HEK293T (cell line): Measurements from ENCODE around the gene CAMK1G.

Experiments
- CTCF ChIA-PET: fragments of 350-600 bp; formaldehyde crosslinking; extraction: SDS; loops from one replicate; lab custom pipeline; 2021; ENCODE audit warnings: antibody characterized with exemption, inconsistent platforms; lab: Yijun Ruan, JAX
- POLR2A ChIA-PET: fragments of 350-600 bp; formaldehyde crosslinking; extraction: SDS; loops from one replicate; lab custom pipeline; 2020; ENCODE audit warnings: antibody characterized with exemption, inconsistent platforms; lab: Yijun Ruan, JAX
- DNase-seq: peaks from one replicate; pipeline ENCODE4 v3.0.0; 2012; ENCODE audit warnings: mixed read lengths; ENCODE audit errors: extremely low spot score
- ARNT ChIP-seq: fragments of 450-650 bp; IDR thresholded peaks from 2 replicates; pipeline ENCODE4 v1.6.1; 2017; ENCODE audit warnings: mild to moderate bottlenecking
- BHLHE40 ChIP-seq: fragments of 450-650 bp; IDR thresholded peaks from 2 replicates; pipeline ENCODE4 v1.6.1; 2016; ENCODE audit warnings: mild to moderate bottlenecking, moderate library complexity, borderline replicate concordance
- CTBP1 ChIP-seq: fragments of 450-650 bp; IDR thresholded peaks from 2 replicates; pipeline ENCODE4 v1.6.1; 2016; ENCODE audit warnings: borderline replicate concordance
- ELF4 ChIP-seq: fragments of 450-650 bp; IDR thresholded peaks from 2 replicates; pipeline ENCODE4 v1.6.1; 2017; ENCODE audit warnings: antibody characterized with exemption
- FOXA1 ChIP-seq: fragments of 450-650 bp; IDR thresholded peaks from 2 replicates; pipeline ENCODE4 v1.6.1; 2016; ENCODE audit warnings: mild to moderate bottlenecking
- FOXK2 ChIP-seq: fragments of 450-650 bp; IDR thresholded peaks from 2 replicates; pipeline ENCODE4 v1.6.1; 2016; ENCODE audit warnings: mild to moderate bottlenecking
- FOXM1 ChIP-seq: fragments of 450-650 bp; IDR thresholded peaks from 2 replicates; pipeline ENCODE4 v1.6.1; 2017; ENCODE audit warnings: mild to moderate bottlenecking, borderline replicate concordance
- HDGF ChIP-seq: fragments of 450-650 bp; IDR thresholded peaks from 2 replicates; pipeline ENCODE4 v1.6.1; 2017; ENCODE audit warnings: antibody characterized with exemption, borderline replicate concordance
- L3MBTL2 ChIP-seq: fragments of 450-650 bp; conservative IDR thresholded peaks from 2 replicates; pipeline ENCODE4 v1.6.1; 2016; ENCODE audit warnings: mild to moderate bottlenecking
- LEF1 ChIP-seq: fragments of 450-650 bp; IDR thresholded peaks from 2 replicates; pipeline ENCODE4 v1.6.1; 2017; ENCODE audit warnings: mild to moderate bottlenecking, borderline replicate concordance
- NFRKB ChIP-seq: fragments of 450-650 bp; IDR thresholded peaks from 2 replicates; pipeline ENCODE4 v1.6.1; 2016; ENCODE audit warnings: mild to moderate bottlenecking, moderate library complexity
- PKNOX1 ChIP-seq: fragments of 450-650 bp; IDR thresholded peaks from 2 replicates; pipeline ENCODE4 v1.6.1; 2016
- SP1 ChIP-seq: fragments of 450-650 bp; IDR thresholded peaks from 2 replicates; pipeline ENCODE4 v1.6.1; 2017
- SUZ12 ChIP-seq: fragments of 450-650 bp; IDR thresholded peaks from 2 replicates; pipeline ENCODE4 v1.6.1; 2016; ENCODE audit warnings: mild to moderate bottlenecking
- TARDBP ChIP-seq: fragments of 450-650 bp; IDR thresholded peaks from 2 replicates; pipeline ENCODE4 v1.6.1; 2016
- ZNF384 ChIP-seq: fragments of 450-650 bp; IDR thresholded peaks from 2 replicates; pipeline ENCODE4 v1.6.1; 2016

The CAMK1G gene

GRCh38 chr1:209645574-209646452 is 62.3 kb downstream of the CAMK1G start:
- CTCF ChIA-PET = interaction anchor here (0.6 to 0.9 kb wide), 2 partner anchors 31 to 103 kb away, joined by 4 to 5 read pairs; no protein-coding TSS in a partner anchor
- POLR2A ChIA-PET = interaction anchor here (1.4 kb wide), 1 partner anchor 29 kb away, joined by 3 read pairs; the partner anchor contains the start of gene G0S2
- no peak for DNase-seq
- TF ChIP-seq HDGF (no peak), NFRKB (no peak), FOXK2 (no peak), CTBP1 (no peak), BHLHE40 (no peak), L3MBTL2 (no peak), TARDBP (no peak), ELF4 (no peak), SUZ12 (no peak), FOXM1 (no peak), ARNT (no peak), FOXA1 (no peak), ZNF384 (no peak), PKNOX1 (no peak), SP1 (no peak), LEF1 (no peak)

GRCh38 chr1:209646558-209646957 is 63.0 kb downstream of the CAMK1G start:
- no peak for TF ChIP-seq FOXK2
- TF ChIP-seq SP1 = no peak
- TF ChIP-seq ARNT = no peak
- ChIA-PET POLR2A (interaction anchor here (1.4 kb wide), 1 partner anchor 29 kb away, joined by 3 read pairs; the partner anchor contains the start of gene G0S2), CTCF (interaction anchor here (0.9 kb wide), 1 partner anchor 102 kb away, joined by 4 read pairs; no protein-coding TSS in a partner anchor)
- no peak for DNase-seq

GRCh38 chr1:209647156-209647555 is 63.6 kb downstream of the CAMK1G start:
- TF ChIP-seq ELF4 (no peak), CTBP1 (no peak), BHLHE40 (no peak), PKNOX1 (no peak), NFRKB (no peak), SP1 (no peak)
- ChIA-PET POLR2A (no interaction called here), CTCF (no interaction called here)
- DNase-seq = no peak

- TF ChIP-seq PKNOX1 (no peak), ZNF384 (no peak), CTBP1 (no peak), FOXK2 (no peak), FOXM1 (no peak), HDGF (no peak), BHLHE40 (no peak), L3MBTL2 (no peak), SUZ12 (no peak), ELF4 (no peak), NFRKB (no peak), FOXA1 (no peak), TARDBP (no peak), ARNT (no peak), LEF1 (no peak), SP1 (no peak)
- ChIA-PET POLR2A (no interaction called here), CTCF (no interaction called here)
- DNase-seq = no peak
Measured at GRCh38 chr1:209648346-209648745, 64.8 kb downstream of the CAMK1G start.

- DNase-seq = no peak
- TF ChIP-seq CTBP1 (no peak), FOXK2 (no peak), PKNOX1 (no peak), ELF4 (no peak), NFRKB (no peak), L3MBTL2 (no peak), BHLHE40 (no peak)
- ChIA-PET POLR2A (interaction anchor here (1.3 kb wide), 1 partner anchor 26 kb away, joined by 5 read pairs; the partner anchor contains the start of gene G0S2), CTCF (interaction anchor here (1.3 kb wide), 2 partner anchors 22 to 59 kb away, joined by 6 to 7 read pairs; no protein-coding TSS in a partner anchor)
Measured at GRCh38 chr1:209648931-209649776, 65.6 kb downstream of the CAMK1G start.
